ENCODE data around the gene TFIP11.
A peak's percentile ranks its signal among the peaks of the same experiment; 100 is the strongest.

TFIP11 gene

DNA sequence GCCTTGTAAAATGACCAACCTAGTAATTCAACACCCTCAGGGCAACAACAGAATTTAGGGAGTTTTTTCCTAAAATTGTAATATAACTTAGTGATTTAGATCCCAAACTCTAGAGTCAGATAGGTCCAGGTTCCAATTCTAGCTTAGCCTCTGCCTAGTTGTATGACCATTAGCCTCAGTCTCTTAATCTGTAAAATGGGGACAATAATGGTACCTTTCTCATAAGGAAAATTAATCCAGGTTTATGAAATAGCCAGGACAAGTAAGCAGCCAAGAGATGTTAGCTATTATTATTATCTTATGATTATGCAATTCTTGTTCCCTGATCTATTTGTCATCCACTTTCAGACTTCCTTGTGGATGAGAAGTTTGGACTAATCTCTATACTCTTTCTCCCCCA lies 4.1 kb downstream of the TFIP11 start:
- DNase-seq (ENCODE audit: low read depth in 1 of 2, low spot score in 1 of 2) = no peak

DNA sequence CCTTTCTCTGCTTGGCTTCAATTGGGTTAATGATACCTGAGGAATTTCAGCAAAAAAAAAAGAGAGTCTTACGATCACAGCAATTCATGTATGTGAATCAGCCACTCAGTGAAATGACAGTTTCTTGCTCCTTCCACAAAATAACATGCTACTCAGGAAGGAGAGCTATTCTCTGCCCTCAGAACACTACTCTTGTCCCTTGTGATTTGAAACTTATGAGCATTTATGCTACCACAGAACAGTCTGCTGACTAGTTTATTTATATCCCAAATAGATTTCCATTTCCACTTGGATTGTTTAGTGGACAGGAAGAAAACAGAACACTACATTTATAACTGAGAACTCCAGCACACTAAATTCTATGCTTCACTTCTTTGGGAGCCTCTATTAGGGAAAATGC lies 8.5 kb downstream of the TFIP11 start:
- no peak for DNase-seq (ENCODE audit: low read depth in 1 of 2, low spot score in 1 of 2)

DNA sequence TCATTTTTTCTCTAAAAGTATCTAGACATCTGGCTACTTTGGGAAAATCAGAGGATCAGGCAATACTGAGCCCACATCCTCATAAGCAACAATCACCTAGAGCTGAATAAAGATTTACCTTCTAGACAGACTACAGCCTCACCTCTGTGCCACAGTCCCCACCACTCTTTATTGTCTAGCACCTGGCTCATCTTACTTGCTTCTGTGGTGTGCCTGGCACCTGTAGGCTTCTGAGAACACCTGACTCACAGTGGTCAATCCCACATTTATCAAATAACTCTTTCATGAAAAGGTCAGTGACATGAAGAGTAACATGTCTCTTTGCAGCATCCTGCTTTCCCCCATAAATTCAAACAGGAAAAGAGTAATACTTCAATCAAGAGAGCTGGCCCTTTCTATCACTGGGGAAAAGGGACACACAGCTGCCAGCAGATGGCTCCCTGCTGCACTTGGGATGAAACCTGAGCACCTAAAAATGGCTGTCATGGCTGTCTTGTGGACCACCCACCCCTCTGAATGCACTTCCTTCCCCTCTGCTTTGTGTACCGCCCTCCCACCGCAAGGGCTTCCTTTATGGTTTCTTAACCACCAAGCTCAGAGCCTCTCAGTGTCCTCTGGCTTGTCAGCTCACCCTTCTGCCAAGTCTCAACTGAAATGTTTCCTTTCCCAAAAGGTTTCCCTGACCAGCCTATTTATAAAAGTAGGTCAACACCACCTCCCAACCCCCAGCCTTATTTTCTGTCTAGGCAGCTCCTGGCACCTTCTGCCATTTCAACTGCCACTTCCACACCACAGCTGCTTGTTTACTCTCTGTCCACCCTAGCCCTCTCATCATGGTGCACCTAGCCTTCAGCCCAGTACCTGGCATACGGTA lies 9.3 kb downstream of the TFIP11 start:
- DNase-seq (ENCODE audit: low read depth in 1 of 2, low spot score in 1 of 2) = no peak

DNA sequence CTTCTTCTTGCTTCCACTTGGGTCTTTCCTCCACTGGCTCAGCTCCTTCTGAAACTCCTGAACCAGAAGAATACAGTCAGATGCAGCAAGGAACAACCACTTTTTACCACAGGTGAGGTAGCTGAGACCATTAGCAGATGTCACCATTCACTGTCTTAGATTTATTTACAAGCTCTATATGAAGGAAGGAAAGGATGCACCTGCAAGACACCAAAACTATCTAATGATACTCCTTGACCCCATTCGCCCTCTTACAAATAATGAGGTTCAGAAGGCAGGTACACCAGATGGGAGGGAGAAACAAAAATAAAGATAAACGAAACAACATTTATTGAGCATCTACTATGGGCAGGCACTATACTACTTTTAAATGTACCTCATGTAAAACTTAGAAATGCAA lies 10.3 kb downstream of the TFIP11 start:
- no peak for DNase-seq (ENCODE audit: low read depth in 1 of 2, low spot score in 1 of 2)

DNA sequence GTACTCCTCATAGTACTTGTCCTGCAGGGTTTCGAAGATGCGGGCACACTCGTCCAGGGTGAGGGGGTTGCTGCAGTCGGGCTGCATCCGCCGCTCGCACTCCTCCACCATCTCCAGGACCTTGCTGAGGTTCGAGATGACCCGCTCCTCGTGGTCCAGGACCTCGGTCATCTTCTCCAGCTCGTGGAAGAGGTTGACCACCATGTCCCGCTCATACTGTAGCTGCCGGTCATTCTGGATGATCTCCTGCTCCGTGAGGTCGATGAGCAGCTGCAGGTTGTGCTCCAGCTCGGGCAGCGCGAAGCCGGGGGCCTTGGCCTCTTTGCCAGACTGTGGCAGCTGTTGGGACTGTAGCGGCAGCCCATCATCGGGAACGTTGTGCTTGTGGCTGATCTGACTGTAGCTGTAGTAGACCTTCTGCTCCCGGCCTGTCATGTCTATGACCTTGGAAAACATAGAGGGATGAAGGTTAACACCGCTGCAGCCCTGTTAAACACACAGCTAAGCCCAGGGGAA lies 13.0 kb downstream of the TFIP11 start:
- no peak for DNase-seq (ENCODE audit: low read depth in 1 of 2, low spot score in 1 of 2)

DNA sequence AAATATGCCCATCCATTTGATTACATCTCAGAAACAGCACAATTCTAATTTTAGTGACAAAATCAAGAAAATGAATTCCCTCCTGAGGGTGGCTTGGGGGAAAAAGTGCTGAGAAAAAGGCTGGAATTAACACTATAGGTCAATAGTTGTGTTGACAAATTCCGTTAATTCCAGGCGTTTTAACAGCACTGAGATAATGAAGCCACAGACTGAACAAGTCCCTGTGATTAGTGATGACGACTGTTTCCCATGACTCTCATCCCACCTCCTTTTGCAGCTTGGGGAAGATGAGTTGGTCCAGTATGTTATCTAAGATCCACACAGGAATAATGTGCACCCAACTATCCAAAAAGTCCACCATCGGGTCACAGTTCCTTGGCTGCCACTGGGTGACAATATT lies 15.8 kb downstream of the TFIP11 start:
- DNase-seq (ENCODE audit: low read depth in 1 of 2, low spot score in 1 of 2) = no peak

DNA sequence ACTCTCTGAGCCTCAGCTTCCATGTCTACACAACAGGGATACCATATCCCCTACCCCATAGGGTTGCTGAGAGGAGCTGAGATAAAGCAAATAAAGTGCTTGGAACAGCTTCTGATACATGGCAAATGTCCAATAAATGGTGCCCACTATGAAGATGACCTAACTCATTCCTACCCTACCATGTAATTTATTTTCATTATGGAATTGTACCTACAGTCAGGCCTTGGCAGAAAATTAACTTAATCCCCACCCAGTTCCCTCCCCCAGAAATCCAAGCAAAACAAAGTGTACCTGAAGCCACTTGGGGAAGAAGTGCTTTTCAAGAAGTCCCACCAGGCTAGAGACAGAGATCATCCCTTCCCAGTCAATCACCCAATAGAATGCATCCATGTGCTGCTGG lies 17.8 kb downstream of the TFIP11 start:
- DNase-seq (ENCODE audit: low read depth in 1 of 2, low spot score in 1 of 2) = no peak

DNA sequence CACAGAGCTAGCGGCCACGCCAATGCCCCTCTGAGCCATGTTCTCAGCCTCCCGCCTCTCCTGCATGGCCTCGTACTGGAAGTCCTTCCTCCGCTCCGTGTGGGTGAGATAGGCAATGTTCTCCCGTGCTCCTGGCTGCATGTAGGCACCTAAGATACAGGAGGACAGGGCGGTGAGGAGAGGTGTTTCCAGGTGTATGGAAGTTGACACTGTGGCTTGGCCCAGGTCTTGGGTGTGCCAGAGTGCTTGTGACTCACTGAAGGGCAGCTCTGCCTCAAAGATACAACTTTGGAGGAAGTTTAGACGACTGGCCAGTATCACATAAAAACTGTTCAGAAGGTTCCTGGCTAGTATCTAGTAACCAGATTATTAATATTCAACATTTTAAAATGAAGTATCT lies 20.1 kb downstream of the TFIP11 start:
- DNase-seq (ENCODE audit: low read depth in 1 of 2, low spot score in 1 of 2) = no peak

DNA sequence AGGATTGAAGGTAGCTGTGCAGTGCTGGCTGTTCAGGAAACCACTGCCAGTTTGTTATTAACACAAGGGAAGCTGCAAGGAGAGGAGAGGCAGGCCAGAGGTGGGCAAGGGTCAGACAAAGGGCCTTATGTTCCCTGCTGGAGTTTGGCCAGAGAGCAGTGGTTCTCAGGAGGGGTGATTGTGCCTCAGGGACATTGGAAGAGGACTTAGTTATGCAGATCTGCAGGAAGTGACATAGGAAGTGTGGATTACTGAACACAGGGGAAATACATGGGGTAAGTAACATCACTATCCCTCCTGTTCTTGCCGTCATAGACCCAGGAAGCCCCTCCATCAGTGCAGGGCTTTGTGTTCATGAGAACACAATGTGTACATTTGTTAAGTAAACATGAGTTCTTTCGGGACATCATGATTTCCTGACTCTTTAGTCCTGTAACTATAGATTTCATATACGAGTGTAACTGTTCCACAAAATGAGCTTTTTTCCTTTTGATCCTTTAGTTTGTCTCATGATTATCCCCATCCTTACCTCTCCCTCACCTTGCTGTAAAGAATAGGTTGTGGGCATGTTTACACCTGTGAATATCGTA lies 22.7 kb downstream of the TFIP11 start:
- DNase-seq (ENCODE audit: low read depth in 1 of 2, low spot score in 1 of 2) = no peak

DNA sequence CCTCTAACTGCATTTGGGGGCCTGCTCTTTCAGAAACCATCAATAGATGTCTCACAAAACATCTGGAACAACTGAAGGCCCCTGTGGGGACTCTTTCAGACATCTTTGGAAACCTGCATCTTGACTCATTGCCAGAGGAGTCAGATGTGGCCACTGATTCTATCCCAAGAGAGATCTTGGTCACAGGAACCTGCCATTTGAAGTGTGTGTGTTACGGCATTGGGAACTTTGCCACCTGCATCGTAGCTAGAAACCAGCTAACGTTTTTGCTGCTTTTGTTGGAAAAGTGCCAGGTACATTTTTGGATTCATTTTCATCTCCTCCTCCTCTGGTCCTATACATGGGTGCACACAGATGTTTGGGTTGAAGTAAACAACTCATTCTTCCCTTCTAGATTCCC lies 24.3 kb downstream of the TFIP11 start:
- DNase-seq (ENCODE audit: low read depth in 1 of 2, low spot score in 1 of 2) = no peak

DNA sequence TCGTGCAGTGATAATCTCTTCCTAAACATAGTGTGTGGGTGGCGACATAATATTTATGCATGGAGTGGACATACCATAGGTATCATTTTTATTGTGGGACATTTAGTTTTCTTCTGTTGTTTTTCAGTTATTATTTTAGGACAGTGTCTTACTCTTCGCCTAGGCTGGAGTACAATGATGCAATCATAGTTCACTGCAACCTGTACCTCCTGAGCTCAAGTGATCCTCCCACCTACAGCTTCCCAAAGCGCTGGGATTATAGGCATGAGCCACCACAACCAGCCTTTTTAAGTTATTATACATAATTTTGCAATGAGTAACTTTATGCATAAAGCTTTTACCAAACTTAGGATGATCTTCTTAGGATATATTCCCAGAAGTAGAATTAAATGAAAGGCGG lies 25.9 kb downstream of the TFIP11 start:
- DNase-seq (ENCODE audit: low read depth in 1 of 2, low spot score in 1 of 2) = no peak

DNA sequence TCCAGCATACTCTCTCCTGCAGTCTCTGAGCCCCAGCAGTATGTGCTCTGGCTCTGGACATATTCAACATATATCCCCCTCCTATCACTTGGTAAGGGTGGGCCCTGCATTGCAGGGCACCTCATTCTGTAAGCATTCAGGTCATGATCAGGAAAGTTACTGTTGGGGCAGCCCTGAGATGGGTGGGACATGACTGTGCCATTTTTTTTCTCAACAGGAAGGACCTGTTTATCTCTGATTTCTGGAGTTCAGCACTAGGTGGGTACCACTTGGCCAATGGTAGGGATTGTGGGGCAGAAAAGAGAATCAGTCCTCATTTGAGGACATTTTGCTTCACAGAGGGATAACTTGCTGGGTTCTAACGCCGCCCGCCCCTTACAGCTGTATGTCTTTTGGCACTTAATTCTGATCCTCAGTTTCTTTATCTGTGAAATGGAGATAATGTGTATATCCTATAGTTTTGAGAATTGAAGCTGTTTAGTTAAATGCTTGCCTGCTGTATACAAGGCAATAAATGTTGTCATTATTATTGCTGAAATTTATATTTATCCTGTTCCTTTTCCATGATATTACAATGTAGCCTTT lies 26.4 kb downstream of the TFIP11 start:
- no peak for DNase-seq (ENCODE audit: low read depth in 1 of 2, low spot score in 1 of 2)

DNA sequence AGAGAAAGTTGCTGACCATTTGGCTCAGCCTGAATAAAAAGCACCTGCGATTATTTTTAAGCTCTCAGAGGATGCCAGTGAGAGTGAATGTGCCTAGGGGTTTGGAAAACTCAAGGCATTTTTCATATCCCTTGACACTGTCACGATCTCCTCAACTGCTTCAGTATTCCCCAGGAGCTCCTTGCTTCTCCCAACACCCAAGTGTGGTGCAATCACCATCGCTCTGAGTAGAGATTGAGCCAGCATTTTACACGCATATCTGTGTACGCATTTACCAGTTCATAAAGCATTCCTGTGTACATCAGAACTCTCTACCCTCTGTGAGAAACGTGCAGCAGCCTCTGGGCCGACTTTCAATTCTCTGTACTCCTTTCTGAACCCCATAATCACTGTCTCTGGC lies 27.3 kb downstream of the TFIP11 start:
- no peak for DNase-seq (ENCODE audit: low read depth in 1 of 2, low spot score in 1 of 2)

DNA sequence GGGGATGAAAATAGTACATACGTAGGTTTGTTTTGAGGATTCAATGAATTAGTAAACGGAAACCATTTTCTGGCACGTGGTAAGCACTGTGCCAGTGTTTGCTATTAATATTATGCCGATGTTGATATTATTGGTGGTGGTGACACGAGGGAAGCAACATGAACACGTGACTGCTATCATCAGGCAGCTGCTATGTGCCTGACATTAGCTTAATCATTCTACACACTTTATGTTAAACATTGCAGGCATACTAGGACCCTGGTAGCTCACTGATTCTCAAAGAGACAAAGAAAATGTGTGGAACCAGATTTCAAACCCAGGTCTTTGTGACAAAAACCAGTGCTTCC lies 27.9 kb downstream of the TFIP11 start:
- DNase-seq (ENCODE audit: low read depth in 1 of 2, low spot score in 1 of 2) = no peak

DNA sequence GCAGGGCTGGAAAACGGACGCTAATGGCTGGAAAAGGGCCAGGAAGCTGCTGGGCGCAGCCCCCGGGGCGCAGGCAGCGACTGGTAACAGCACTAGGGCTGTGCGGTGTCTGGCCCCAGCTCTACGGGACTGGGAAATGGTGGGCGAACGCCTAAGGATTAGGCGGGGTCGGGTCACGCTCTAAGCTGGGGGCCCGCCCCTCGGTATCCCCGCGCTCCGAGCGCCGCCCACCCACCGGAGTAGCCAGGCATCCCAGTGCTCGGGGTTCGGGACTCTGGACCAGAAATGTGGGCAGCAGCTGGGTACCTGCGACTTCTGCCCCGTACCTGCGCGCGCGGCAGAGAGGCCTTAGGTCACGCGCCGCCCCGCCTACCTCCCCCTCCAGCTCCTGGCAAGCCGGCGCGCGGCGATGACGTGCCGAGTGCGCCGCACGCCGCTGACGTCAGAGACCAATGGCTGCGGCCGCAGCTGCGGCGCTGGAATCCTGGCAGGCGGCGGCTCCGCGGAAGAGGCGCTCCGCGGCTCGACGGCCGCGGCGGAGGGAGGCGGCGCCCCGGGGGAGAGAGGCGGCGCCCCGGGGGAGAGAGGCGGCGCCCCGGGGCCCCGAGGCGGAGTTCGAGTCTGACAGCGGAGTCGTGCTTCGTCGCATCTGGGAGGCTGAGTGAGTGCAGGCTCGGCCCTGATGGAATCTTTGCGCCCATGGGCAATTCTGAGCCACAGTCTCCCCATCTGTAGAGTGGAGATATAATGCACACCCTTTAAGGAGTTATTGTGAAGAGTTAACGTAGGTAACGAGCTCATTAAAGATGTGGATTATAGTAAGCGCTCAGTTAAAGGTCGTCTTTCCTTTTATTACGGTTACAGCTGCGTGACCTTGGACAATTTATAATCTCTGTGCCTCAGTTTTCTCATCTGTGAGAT lies 28.6 kb downstream of the TFIP11 start, which contains the start of the genes HPS4 and SRRD:
Gene HPS4, minus strand, starts transcription at position 345 of the 921 bp plus-strand sequence. CDS start 2,021 bp downstream, outside the sequence.
Gene SRRD, plus strand, starts transcription at position 439 of the 921 bp plus-strand sequence. Its CDS starts 14 bp downstream, at position 453.
- DNase-seq (ENCODE audit: low read depth in 1 of 2, low spot score in 1 of 2) = peak; percentile 84 to 92

DNA sequence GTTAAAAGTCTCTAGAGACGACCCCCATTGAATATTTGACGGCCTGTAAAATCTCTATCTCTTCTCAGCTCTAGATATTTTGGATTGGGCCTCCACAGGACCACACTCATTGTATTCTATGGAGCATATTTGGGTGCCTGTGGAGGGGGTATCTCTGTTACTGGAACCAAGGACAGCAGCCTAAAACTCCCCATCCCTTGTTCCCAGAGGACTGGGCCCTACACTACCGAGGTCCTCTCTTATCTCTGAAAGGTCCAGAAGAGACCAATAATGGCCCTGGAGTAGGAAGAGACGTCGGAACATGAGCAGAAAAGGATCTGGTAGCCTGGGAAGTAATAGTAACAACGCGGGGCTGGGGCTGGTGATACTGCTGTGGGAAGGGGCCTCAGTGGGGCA lies 29.2 kb downstream of the TFIP11 start:
- no peak for DNase-seq (ENCODE audit: low read depth in 1 of 2, low spot score in 1 of 2)

DNA sequence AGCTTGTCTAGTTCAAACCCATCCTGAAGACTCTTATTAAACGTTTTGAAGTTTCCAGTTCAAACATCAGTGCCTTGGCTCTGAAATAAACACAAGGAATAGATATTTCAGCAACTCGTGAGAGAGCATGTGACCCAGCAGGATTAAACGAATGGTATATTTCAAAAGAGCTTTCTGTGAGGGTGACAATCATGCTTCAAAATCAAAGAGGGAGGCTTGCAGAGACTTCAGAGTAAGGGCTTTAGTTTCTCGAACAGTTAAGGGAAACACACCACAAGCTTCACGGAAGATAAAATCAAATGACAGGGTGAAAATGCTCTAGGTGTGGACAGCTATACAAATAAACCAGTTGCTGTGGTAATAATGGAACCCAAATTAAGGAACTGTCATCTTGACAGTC lies 30.1 kb downstream of the TFIP11 start:
- DNase-seq (ENCODE audit: low read depth in 1 of 2, low spot score in 1 of 2) = no peak

DNA sequence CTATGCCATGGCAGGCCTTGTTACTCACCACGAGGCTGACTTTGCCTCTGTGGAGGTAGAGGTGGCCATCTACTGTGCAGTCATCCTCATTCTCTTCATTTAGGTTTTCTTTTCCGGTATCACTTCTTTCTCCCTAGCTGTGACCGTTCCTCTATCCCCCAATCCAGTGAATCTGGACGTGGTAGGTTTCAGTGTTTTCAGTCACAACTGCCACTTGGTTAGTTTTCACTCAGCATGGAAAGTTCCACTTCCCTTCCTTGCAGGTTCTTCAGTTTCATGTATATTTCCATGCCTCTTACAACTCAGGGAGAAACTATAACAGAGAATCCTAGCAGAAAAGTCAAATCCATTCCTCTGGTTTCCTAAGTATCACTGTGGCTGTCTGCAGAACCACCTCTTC lies 30.6 kb downstream of the TFIP11 start:
- no peak for DNase-seq (ENCODE audit: low read depth in 1 of 2, low spot score in 1 of 2)

DNA sequence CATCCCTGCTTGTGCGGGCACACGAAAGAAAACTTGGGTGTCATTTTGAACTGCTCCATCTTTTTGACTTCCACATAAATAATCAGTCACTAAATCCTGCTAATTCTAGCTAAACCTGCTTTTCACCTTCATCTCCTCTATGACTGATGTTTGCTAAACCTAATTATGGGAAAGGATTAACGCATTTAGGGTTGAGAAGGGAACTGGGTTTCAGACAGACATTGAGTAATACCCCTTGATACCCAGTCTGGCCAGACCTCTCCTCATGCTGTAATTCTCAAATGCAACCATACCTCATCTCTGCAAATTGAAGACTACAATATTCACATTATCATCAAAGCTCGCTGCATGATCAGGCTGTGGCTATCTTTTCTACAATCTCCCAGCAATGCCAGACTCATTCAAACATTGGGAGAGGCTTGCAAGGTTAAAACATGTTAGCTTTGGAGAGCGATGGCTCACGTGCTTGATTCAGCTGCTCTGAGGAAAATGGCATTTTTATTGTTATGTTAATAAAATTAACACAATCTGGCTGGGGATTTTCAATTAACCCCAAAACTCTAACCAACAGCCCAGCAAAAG lies 31.1 kb downstream of the TFIP11 start:
- no peak for DNase-seq (ENCODE audit: low read depth in 1 of 2, low spot score in 1 of 2)

DNA sequence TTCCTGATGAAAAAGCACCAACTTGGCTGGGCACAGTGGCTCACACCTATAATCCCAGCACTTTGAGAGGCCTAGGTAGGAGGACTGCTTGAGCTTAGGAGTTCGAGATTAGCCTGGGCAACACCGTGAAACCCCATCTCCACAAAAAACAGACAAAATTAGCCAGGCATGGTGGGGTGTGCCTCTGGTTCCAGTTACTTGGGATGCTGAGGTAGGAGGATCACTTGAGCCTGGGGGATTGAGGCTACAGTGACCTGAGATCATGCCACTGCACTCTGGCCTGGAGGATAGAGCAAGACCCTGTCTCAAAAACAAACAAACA lies 31.7 kb downstream of the TFIP11 start:
- no peak for DNase-seq (ENCODE audit: low read depth in 1 of 2, low spot score in 1 of 2)
